Endometrium (tissue), 2 donors: ENCODE results near the gene TRIM13.
"Not testable (repeated sequence)": the region's sequence is repeated elsewhere in the genome, so short reads cannot be mapped to it uniquely, and the experiment has no call there.

Experiments
- FAIRE-seq: peaks from 2 replicates; lab custom pipeline; 2012; peaks lifted over from hg19 to GRCh38; lab: Jason Lieb, UNC
- donor health status: control.
- donor health status: control.

The TRIM13 gene

DNA sequence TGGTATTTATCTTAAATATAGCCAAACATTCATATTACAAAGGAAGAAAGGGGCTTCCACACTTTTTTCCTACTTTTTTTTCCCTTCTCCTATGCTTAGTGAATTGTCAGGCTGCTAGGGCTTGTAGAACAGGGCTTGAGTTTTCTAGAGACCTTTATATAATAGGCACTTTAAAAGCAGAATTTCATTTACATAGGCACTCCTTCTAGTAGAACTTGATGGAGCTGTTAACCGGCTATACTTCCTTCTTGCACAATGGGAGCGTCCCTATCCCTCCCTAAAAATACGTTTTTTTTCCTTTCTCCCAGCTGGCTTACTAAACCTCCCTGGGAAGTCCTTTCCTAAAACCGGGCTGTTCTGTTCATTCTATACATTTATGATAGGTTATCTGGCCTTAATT, 1.1 kb downstream of the TRIM13 start:
- no peak for FAIRE-seq

DNA sequence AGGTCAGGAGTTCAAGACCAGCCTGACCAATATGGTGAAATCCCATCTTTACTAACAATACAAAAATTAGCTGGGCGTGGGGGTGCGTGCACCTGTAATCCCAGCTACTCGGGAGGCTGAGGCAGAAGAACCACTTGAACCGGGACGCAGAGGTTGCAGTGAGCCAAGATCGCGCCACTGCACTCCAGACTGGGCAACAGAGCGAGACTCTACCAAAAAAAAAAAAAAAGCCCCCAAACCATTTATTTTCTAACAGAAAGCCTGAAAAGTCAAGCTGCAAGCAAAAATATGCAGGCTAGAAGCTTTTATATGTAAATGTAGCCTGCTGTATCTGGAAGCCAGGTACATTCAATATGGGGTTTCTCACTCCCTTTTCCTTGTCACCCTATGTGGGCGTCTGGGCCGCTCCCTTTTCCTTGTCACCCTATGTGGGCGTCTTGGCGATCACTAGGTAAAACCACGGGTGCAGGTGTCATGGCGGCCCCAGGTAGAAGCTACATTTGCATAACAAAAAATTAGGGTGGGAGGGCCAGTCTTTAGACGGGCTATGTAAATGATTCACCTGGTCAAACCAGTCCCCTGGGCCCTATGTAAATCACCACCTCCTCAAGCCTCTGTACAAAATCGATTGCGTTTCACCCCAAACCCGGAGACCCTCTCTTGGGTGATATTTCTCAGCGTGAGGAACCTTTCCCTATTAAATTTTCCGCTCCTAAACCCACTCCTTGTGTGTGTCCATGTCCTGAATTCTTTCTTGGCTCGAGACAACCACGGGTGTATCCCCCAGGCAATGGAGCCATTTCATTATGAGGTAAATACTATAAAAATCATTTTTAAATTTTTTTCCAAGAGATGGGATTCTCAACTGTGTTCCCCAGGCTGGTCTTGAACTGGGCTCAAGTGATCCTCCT, 2.1 kb downstream of the TRIM13 start:
- no peak for FAIRE-seq

DNA sequence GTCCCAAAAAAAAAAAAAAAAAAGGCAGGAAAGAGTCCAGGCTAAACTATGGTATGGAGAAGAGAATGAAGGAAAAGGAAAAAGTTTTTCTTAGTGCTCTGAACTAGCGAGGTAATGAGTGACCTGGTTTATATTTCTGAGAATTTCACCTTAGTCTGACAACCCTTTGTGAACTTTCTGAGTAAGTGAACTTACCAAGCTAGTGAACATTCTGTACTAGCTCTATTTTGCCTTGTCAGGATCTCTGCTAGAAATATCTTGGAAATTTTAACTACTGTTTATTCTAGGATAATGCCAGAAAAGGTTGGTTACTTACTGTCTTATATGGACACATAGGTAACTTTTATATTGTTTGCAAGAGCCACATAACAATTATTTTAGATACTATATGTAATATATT, 4.4 kb downstream of the TRIM13 start:
- no peak for FAIRE-seq

DNA sequence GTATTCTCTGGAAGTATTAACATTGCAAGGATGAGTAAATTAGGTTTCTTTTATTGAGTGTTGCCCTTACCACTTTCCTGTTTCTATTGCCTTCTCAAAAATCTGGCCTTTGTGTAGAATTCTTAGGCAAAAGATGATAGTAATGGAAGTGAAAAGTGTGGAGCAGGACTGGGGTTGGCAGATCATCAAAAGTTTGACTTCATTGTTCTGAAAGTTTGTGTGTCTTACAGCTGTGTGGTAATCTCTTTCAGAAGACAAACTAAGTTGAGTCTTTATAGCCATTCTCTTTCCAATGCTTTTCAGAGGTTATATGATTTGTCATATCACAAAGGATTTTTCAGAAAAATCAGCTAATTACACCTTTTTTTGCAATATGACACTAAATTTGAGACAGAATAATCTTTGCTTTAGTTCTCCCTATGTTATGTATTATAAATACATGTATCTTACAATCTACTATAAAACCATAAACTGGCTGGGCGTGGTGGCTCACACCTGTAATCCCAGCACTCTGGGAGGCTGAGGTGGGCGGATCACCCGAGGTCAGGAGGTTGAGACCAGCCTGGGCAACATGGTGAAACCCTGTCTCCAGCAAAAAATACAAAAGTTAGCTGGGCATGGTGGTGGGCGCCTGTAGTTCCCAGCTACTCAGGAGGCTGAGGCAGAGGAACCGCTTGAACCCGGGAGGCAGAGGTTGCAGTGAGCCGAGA, 9.7 kb downstream of the TRIM13 start:
- FAIRE-seq, result no peak

DNA sequence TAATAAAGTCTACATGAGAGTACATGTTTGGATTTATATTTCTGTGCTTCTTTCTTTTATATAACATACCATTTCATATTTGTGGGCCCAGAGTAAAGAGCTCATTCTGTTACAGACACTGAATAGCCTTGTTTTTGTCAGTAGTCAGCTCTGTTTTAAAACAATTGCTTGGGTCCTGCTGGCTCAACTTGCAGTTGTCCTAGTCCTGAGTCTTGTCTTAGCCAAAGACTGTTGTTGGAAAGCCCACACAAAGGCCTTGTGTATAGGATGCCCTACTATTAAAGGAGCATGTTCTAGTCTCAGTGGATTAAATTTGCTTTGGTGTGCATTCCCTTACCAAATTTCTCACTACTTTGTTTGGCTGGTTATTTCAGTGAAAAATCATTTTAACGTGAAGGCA, 14.6 kb downstream of the TRIM13 start:
- no peak for FAIRE-seq

DNA sequence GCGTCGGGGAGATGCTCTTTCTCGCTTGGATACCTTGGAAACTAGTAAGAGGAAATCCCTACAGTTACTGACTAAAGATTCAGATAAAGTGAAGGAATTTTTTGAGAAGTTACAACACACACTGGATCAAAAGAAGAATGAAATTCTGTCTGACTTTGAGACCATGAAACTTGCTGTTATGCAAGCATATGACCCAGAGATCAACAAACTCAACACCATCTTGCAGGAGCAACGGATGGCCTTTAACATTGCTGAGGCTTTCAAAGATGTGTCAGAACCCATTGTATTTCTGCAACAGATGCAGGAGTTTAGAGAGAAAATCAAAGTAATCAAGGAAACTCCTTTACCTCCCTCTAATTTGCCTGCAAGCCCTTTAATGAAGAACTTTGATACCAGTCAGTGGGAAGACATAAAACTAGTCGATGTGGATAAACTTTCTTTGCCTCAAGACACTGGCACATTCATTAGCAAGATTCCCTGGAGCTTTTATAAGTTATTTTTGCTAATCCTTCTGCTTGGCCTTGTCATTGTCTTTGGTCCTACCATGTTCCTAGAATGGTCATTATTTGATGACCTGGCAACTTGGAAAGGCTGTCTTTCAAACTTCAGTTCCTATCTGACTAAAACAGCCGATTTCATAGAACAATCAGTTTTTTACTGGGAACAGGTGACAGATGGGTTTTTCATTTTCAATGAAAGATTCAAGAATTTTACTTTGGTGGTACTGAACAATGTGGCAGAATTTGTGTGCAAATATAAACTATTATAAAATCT, 15.7 kb downstream of the TRIM13 start:
- FAIRE-seq, result no peak

DNA sequence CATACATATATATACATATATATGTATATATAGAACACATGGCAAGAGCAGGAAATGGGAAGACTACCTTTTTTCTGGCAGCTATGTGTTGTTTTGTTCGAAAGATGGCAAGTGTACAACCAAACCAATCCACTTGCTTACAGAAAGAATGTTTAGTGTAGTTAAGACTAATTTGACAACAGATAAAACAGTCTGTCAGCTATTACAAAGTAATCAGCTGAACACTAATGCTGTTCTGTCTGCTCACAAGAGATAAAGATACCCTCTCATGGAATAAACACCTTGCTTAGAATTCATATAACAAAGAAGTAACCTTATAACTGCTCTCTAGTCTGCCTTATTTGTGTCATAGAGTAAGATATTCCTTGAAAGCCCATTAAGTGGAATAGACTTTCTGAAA, 17.5 kb downstream of the TRIM13 start:
- no peak for FAIRE-seq

DNA sequence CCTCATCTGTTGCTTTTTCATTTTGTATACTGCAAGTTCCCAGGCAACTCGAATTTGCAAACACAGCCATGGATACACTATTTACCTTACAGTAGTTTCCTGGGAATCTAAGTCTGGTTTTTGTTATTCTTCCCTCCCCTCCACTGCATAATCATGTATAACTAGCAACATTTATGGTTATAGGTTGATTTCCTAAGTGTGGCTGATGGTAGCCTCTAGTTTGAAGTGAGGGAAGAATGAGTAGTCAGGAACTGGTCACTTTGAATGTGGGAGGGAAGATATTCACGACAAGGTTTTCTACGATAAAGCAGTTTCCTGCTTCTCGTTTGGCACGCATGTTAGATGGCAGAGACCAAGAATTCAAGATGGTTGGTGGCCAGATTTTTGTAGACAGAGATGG, 18.4 kb downstream of the TRIM13 start, which contains the start of gene KCNRG:
TSS of gene KCNRG (plus strand) at position 187 of the 400 bp plus-strand sequence. CDS start at position 237, 50 bp downstream.
- no peak for FAIRE-seq

DNA sequence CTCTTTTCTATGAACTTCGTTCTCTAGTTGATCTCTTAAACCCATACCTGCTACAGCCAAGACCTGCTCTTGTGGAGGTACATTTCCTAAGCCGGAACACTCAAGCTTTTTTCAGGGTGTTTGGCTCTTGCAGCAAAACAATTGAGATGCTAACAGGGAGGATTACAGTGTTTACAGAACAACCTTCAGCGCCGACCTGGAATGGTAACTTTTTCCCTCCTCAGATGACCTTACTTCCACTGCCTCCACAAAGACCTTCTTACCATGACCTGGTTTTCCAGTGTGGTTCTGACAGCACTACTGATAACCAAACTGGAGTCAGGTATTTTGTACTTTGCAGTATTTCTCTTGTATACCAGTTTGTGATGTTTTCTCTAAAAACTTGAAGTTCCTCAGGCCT, 18.9 kb downstream of the TRIM13 start:
- FAIRE-seq, result no peak

DNA sequence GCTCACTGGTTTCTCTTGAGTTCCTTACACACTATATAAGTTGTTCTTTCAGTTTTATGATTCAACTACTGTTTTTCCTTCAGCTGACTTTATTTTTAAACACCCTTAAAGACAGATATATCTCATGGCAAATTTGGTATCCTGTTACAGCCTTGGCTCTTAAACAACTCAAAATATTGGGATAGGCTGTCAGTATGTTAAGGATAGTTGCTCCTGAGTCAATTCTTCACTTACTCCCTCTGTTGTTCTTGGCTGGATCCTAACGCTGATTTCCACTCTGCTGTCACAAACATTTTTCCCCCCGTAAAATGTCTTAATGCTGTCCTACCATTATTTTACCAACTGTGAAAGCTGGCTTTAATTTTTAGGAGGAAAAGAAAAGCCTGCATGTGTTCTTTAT, 19.6 kb downstream of the TRIM13 start:
- FAIRE-seq, result no peak

DNA sequence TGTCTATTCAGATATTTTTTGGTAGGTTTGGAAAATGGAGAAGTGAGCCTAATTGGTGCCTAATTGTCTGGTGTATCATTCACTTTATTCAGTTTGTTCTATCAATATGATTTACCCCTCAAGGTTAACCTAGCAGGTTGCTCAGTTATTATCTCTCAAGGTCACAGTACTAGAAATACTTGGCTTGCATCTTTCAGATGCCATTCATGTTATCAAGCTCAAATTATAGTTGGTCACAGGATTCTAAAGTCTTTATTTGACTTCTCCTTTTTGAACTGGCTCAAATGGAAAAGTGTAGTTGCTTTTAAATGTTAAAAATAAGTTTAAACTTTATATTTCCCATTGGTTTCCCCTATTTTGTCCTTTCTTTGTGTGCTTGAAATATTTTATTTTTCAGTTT, 21.0 kb downstream of the TRIM13 start:
- no peak for FAIRE-seq

DNA sequence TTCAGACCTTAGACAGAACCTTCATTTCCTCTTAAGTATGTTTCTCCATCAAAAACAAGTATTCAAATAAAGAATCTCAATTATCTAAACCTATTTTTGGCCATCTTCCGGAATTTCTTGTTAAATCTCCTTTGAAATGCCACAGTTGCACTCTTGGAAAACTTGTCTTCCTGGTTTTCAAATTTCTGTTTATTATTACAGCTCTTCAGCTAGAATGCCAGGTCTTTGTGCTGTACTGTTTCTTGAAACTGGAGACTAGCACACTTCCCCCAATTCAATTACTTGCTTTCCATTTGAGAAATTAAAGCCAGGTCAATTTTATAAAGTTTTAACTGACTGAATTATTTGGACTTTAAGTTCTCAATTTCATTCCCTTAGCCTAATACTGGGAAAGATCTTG, 28.6 kb downstream of the TRIM13 start:
- no peak for FAIRE-seq

DNA sequence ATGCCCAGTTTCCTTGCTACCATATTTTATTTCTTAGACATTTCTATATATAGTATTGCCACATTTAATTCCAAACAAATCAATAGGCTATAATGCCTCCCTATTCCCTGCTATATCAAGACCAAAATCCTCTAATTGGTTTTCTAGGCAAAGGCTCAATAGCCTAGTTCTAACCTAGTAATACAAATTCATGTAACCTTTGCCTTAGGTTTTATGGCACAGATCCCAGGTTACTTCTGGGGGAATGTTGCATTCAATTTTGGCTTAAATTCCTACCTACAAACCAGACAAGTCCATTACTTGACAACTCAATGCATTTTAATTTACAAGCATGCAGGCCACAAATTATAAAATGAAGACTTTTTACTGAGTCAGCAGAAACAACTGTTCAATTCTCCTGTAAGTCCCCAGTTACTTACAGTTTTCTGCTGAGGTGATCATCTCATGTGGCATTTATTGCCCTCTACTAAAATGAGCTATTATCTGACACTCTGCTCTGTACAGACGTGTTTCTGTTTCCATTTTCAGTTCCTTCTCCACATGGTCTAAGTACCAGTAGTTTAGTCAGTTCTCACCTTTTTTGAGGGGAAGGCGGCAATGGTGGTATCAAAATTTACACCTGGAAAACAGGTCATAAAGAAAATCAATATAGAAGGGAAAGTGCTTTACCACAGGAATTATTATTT, 30.1 kb downstream of the TRIM13 start:
- no peak for FAIRE-seq

DNA sequence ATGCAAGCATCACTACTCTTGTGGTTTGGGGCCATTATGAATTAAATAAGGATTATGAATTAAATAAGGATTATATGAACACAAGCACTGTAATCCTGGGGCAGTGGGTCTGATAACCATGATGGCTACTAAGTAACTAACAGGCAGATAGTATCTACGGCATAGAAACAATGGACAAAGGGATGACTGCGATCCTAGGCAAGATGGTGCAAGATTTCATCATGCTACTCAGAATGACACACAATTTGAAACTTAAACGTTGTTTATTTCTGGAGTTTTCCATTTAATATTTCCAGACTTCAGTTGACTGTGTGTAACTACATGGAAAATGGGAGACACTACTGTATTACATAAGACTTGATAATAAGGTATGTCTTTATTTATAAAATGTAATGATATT, 33.5 kb downstream of the TRIM13 start:
- no peak for FAIRE-seq

DNA sequence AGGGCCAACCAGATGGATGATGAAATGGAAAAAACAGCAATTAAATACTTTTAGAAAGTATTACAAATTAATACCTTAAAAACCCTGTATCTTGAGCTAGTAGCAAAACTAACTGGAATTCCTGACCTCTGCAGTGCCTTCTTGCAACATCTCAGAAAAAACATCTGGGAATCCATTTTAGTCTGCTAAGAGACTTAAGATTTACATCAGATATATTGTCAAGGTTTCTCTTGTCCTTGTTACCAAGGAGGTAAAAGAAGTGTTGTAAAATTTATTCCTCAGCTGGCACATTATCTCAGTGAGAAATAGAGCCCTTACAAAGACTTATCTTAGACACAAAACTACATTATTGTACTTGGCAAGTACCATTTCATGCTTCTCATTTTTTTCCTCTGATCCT, 36.9 kb downstream of the TRIM13 start:
- no peak for FAIRE-seq

DNA sequence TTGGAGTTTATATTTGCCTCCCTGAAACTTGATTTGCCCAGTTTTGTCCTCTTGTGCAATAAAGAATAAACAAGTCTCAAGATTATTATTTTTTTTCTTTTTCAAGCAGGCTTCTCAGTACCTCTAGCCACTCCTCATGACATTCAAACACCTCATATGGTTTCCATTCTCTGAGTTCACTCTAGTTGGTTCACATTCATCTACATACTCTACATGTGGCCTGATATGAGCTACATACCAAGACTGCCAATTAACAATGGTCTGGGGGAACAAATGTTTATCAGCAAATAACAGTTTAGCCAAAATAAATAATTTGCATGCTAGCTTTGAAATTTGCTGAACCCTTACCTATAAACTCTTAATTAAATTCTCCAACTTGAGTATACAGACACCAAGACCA, 40.9 kb downstream of the TRIM13 start:
- no peak for FAIRE-seq

DNA sequence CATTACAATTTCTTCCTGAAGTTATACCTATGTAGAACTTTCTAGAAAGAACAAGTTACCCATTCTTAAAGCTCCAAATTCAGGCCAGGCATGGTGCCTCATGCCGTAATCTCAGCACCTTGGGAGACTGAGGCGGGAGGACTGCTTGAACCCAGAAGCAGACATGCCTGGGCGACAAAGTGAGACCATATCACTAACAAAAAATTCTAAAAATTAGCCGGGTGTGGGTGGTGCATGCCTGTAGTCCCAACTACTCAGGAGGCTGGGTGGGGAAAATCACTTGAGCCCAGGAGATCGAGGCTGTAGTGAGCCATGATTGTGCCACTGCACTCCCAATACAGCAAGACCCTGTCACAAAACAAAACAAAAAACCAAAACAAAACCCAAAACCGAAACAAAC, 41.4 kb downstream of the TRIM13 start:
- FAIRE-seq, result no peak

DNA sequence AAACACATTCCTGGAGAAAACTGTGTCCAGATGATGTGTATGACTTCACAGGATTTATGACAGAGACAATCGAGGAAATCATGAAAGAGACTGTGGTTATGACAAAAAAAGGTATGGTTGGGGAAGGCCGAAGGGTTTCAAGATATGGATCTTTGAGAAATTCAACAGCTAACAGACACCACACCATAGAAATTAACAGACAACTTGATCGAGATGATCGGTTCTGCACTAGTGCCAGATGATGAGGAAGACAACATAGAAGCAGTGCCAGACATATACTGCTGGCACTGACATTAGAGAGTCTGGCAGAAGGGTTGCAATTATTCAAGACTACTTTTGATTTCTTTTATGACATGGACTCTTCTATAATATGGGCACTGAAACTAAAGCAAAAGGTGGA, 55.6 kb downstream of the TRIM13 start:
- FAIRE-seq, result no peak

DNA sequence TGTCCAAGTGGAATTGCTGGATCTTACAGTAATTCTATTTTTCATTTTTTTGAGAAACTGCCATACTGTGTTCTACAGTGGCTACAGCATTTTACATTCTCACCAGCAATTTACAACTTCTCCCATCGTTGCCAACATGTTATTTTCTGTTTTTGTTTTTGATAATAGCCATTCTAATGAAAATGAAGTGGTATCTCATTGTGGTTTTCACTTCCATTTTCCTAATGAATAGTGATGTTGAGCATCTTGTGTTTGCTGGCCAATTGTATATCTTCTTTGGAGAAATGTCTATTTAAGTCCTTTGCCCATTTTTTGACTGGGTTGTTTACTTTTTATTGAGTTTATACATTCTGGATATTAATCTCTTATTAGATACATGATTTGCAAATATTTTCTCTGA, 57.0 kb downstream of the TRIM13 start:
- FAIRE-seq, result no peak

DNA sequence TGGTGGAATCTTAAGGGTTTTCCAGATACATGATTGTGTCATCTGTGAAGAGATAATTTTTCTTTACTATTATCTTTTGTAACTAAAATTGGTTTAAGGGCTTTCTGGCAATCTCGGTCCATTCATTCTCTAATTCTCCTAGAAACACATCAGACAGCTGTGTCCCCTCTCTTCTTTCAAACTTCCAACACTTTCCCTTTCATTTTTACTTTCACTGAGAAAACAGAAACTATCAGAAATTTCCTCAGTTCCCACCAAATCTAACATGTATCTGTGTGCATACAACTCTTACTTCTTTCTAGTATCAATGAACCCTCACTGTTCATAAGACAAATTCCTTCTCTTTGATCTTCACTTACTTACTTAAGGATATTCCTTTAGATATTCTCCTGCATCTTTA, 58.6 kb downstream of the TRIM13 start:
- no peak for FAIRE-seq

DNA sequence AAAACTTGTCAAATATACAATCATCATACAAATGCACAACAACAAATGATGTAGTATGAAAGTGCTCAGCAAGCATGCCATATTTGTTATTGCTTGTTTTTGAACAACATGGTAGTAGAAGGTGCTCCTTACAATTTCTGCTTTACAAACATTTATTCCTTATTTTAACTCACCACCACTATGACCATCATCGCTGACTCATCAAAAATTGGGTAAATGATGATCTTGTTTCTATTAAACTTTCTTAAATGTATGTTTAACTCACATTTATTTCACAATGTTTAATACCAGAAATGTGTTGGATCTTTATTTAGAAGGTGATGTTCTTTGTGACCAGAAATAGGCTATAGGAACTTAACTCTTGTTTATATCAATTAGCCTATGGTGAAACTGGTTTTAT, 63.9 kb downstream of the TRIM13 start:
- no peak for FAIRE-seq

DNA sequence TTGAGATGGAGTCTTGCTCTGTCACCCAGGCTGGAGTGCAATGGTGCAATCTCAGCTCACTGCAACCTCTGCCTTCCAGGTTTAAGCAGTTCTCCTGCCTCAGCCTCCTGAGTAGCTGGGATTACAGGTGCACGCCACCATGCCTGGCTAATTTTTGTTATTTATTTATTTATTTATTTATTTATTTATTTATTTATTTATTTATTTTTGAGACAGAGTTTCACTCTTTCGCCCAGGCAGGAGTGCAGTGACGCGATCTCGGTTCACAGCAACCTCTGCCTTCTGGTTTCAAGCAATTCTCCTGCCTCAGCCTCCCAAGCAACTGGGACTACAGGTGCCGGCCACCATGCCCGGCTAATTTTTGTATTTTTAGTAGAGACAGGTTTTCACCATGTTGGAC, 65.5 kb downstream of the TRIM13 start:
- not testable (repeated sequence) for FAIRE-seq
